H9 (cell line): ENCODE measurements around the gene NCOA1. TPM values are rescaled to one million over a fixed set of nuclear protein-coding genes. Genes with fewer than 3 reads are reported as not detected.

ENCODE experiments used
- DNase-seq: peaks from one replicate; pipeline ENCODE4 v3.0.0-alpha.2; 2017
- H2AFZ ChIP-seq: one replicate; pipeline ENCODE4 v1.6.1; 2013; ENCODE audit warnings: mild to moderate bottlenecking, low read length, control low read depth, moderate library complexity
- H2AK5ac ChIP-seq: 2 replicates; pipeline ENCODE4 v1.6.1; 2013; ENCODE audit warnings: low read length, control low read depth, mixed read lengths; ENCODE audit not compliant: insufficient read length
- H2BK120ac ChIP-seq: one replicate; pipeline ENCODE4 v1.6.1; 2013; ENCODE audit warnings: low read depth, mild to moderate bottlenecking, low read length, control low read depth, inconsistent platforms; ENCODE audit not compliant: poor library complexity, severe bottlenecking
- H2BK12ac ChIP-seq: 2 replicates; pipeline ENCODE4 v1.6.1; 2013; ENCODE audit warnings: low read length, control low read depth, mixed read lengths, low read depth; ENCODE audit not compliant: insufficient read length
- H2BK15ac ChIP-seq: 2 replicates; pipeline ENCODE4 v1.6.1; 2013; ENCODE audit warnings: low read depth, low read length, control low read depth
- H2BK20ac ChIP-seq: one replicate; pipeline ENCODE4 v1.6.1; 2013; ENCODE audit warnings: low read depth, mild to moderate bottlenecking, low read length, control low read depth, inconsistent platforms; ENCODE audit not compliant: poor library complexity, severe bottlenecking
- H2BK5ac ChIP-seq: 2 replicates; pipeline ENCODE4 v1.6.1; 2013; ENCODE audit warnings: low read length, control low read depth, mixed read lengths; ENCODE audit not compliant: insufficient read length
- H3K14ac ChIP-seq: 2 replicates; pipeline ENCODE4 v1.6.1; 2013; ENCODE audit warnings: low read length, control low read depth; ENCODE audit not compliant: insufficient read depth
- H3K18ac ChIP-seq: 2 replicates; pipeline ENCODE4 v1.6.1; 2013; ENCODE audit warnings: low read depth, mild to moderate bottlenecking, mixed read lengths, low read length, control low read depth; ENCODE audit not compliant: insufficient read length
- H3K23ac ChIP-seq: 2 replicates; pipeline ENCODE4 v1.6.1; 2013; ENCODE audit warnings: low read length, control low read depth, mixed read lengths, low read depth; ENCODE audit not compliant: insufficient read length
- H3K23me2 ChIP-seq: 2 replicates; pipeline ENCODE4 v1.6.1; 2013; ENCODE audit warnings: low read depth, mild to moderate bottlenecking, mixed read lengths, low read length, control low read depth; ENCODE audit not compliant: insufficient read length, poor library complexity, severe bottlenecking
- H3K27ac ChIP-seq: 2 replicates; pipeline ENCODE4 v1.5.1; 2013; ENCODE audit warnings: low read length, control low read depth, mixed read lengths, low read depth; ENCODE audit not compliant: insufficient read length
- H3K27me3 ChIP-seq: 2 replicates; pipeline ENCODE4 v1.6.1; 2013; ENCODE audit warnings: low read length, control low read depth, inconsistent platforms; ENCODE audit not compliant: insufficient read depth
- H3K4ac ChIP-seq: 2 replicates; pipeline ENCODE4 v1.6.1; 2013; ENCODE audit warnings: low read depth, mild to moderate bottlenecking, control low read depth, inconsistent platforms, low read length, moderate library complexity
- H3K4me1 ChIP-seq: 2 replicates; pipeline ENCODE4 v1.6.1; 2013; ENCODE audit warnings: low read length, control low read depth, inconsistent platforms; ENCODE audit not compliant: insufficient read depth
- H3K4me2 ChIP-seq: 2 replicates; pipeline ENCODE4 v1.6.1; 2013; ENCODE audit warnings: low read length, control low read depth, mixed read lengths; ENCODE audit not compliant: insufficient read length, insufficient read depth
- H3K56ac ChIP-seq: 2 replicates; pipeline ENCODE4 v1.6.1; 2013; ENCODE audit warnings: low read depth, mild to moderate bottlenecking, mixed read lengths, low read length, control low read depth; ENCODE audit not compliant: insufficient read length
- H3K79me1 ChIP-seq: 2 replicates; pipeline ENCODE4 v1.6.1; 2013; ENCODE audit warnings: low read depth, mild to moderate bottlenecking, moderate library complexity, low read length, control low read depth, inconsistent platforms; ENCODE audit not compliant: insufficient read depth, poor library complexity, severe bottlenecking
- H3K79me2 ChIP-seq: 2 replicates; pipeline ENCODE4 v1.6.1; 2013; ENCODE audit warnings: low read length, control low read depth, inconsistent platforms; ENCODE audit not compliant: insufficient read depth
- H3K9ac ChIP-seq: 2 replicates; pipeline ENCODE4 v1.6.1; 2013; ENCODE audit warnings: low read length, control low read depth, mixed read lengths; ENCODE audit not compliant: insufficient read length; ENCODE audit errors: extremely low read depth
- H3K9me3 ChIP-seq: one replicate; pipeline ENCODE4 v1.6.1; 2013; ENCODE audit warnings: low read depth, low read length, inconsistent platforms; ENCODE audit not compliant: control insufficient read depth
- H3T11ph ChIP-seq: one replicate; pipeline ENCODE4 v1.6.1; 2013; ENCODE audit warnings: mild to moderate bottlenecking, low read length, control low read depth, inconsistent platforms
- H4K20me1 ChIP-seq: one replicate; pipeline ENCODE4 v1.6.1; 2013; ENCODE audit not compliant: control insufficient read depth, insufficient read length, insufficient read depth
- H4K5ac ChIP-seq: 2 replicates; pipeline ENCODE4 v1.6.1; 2013; ENCODE audit warnings: low read depth, mild to moderate bottlenecking, mixed read lengths, low read length, control low read depth; ENCODE audit not compliant: insufficient read length
- H4K8ac ChIP-seq: replicated peaks from 2 replicates; pipeline ENCODE4 v1.6.1; 2013; ENCODE audit warnings: low read length, control low read depth, mixed read lengths, low read depth; ENCODE audit not compliant: insufficient read length
- H4K91ac ChIP-seq: 2 replicates; pipeline ENCODE4 v1.6.1; 2013; ENCODE audit warnings: low read depth, mild to moderate bottlenecking, moderate library complexity, mixed read lengths, low read length, control low read depth; ENCODE audit not compliant: insufficient read length
- H3K27ac Mint-ChIP-seq, 3 experiments: 2 replicates in 2 of 3; 3 replicates in 1 of 3; pipeline ENCODE4 v1.8.0; 2020 to 2021; ENCODE audit warnings: mixed read lengths in 3 of 3, mild to moderate bottlenecking in 1 of 3, moderate library complexity in 1 of 3
- H3K27me3 Mint-ChIP-seq: 2 replicates; pipeline ENCODE4 v1.8.0; 2021; ENCODE audit warnings: low read depth, mild to moderate bottlenecking, moderate library complexity, mixed read lengths
- H3K36me3 Mint-ChIP-seq, 3 experiments: 2 replicates in 2 of 3; 3 replicates in 1 of 3; pipeline ENCODE4 v1.8.0; 2020 to 2021; ENCODE audit warnings: low read depth in 3 of 3, mixed read lengths in 3 of 3; ENCODE audit not compliant: insufficient read depth in 1 of 3
- H3K4me1 Mint-ChIP-seq, 2 experiments: 2 replicates each; pipeline ENCODE4 v1.8.0; 2020; ENCODE audit warnings: mixed read lengths in 2 of 2
- H3K4me3 Mint-ChIP-seq, 2 experiments: 2 replicates in 1 of 2; 3 replicates in 1 of 2; pipeline ENCODE4 v1.8.0; 2020 to 2021; ENCODE audit warnings: mild to moderate bottlenecking in 2 of 2, mixed read lengths in 2 of 2, moderate library complexity in 1 of 2
- H3K9me3 Mint-ChIP-seq, 2 experiments: 2 replicates in 1 of 2; 3 replicates in 1 of 2; pipeline ENCODE4 v1.8.0; 2020; ENCODE audit warnings: mild to moderate bottlenecking in 2 of 2, mixed read lengths in 2 of 2, moderate library complexity in 1 of 2
- WGBS: extraction: QIAGEN DNeasy Blood & Tissue Kit; methylation state at CpG from one replicate; pipeline ENCODE4 v1.1.7; 2013; ENCODE audit warnings: missing lambda C conversion rate, low lambda C conversion rate, mixed read lengths; ENCODE audit not compliant: insufficient read length; ENCODE audit errors: extremely low coverage; 5-methylcytosine and 5-hydroxymethylcytosine counted together
- total RNA-seq: library from RNA; stranded (reverse); gene quantifications from 2 replicates; pipeline ENCODE4 v1.2.1, GENCODE V29; 2021
- TF ChIP-seq, protein P1 (sequence below): fragments of 200-600 bp; sonication (generic); conservative IDR thresholded peaks from 3 replicates; pipeline ENCODE4 v1.8.0; 2021; ENCODE audit warnings: antibody characterized with exemption, mild to moderate bottlenecking

The NCOA1 gene
- total RNA-seq, 1 experiment from 2014 or later = 14.8 TPM

DNA sequence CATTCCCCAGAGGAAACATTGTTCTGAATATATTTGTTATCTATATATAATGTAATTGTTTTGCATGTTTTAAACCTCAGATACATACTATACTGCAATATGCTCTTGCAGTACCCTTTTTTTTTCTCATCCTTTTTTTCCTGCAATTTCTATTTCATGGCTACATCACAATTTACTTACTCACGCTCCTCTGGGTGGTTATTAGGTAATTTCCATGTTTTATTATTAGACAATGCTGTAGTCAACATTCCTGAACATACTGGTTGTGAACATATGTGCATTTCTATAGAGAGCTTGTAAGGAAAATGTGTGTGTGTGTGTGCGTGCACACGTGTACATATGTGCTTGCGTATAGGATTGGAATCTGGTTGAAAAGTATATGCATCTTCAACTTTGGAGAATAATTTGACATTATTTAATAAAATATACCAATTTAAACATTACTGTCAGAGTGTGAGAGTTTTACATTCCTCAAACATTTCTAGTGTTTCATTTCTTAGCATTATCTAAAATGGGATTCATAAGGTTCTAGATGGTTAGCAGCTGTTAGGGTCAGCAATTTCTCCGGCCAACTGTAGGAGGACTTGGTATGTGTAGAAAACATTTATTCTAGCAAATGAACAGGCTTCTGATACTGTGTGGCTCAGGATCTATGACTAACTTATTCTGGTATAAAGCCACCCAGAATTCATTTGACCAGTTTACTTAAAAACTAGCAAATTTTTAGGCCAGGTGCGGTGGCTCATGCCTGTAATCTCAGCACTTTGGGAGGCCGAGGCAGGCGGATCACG lies 22.4 kb downstream of the NCOA1 start:
- Histone ChIP-seq H2BK20ac (no peak overlapping the region), H3K9ac (no peak overlapping the region), H3K18ac (no peak overlapping the region), H3K27ac (no peak overlapping the region), H2BK12ac (no peak overlapping the region), H3K79me1 (no peaks in the 10 kb centered on the region), H3K23me2 (no peaks in the 10 kb centered on the region), H3K27me3 (no peaks in the 10 kb centered on the region), H2BK15ac (no peak overlapping the region), H3T11ph (no peak overlapping the region), H3K79me2 (no peaks in the 10 kb centered on the region), H3K4ac (no peak overlapping the region), H3K4me1 (no peaks in the 10 kb centered on the region; the same call in 1 of the 2 replicates), H3K56ac (no peak overlapping the region), H2AK5ac (no peak overlapping the region), H2BK5ac (no peak overlapping the region), H3K9me3 (no peaks in the 10 kb centered on the region), H4K20me1 (no peaks in the 10 kb centered on the region), H3K14ac (no peak overlapping the region), H4K8ac (no peak overlapping the region), H3K4me2 (no peak overlapping the region), H2AFZ (no peak overlapping the region), H2BK120ac (no peak overlapping the region), H4K91ac (no peak overlapping the region), H4K5ac (no peak overlapping the region), H3K23ac (no peak overlapping the region)
- H3K9me3 Mint-ChIP-seq = no peaks in the 10 kb centered on the region
- DNase-seq = no peak
- WGBS = no CpG with 5 or more reads among the region's 9 CpGs
- TF ChIP-seq, protein P1, sequence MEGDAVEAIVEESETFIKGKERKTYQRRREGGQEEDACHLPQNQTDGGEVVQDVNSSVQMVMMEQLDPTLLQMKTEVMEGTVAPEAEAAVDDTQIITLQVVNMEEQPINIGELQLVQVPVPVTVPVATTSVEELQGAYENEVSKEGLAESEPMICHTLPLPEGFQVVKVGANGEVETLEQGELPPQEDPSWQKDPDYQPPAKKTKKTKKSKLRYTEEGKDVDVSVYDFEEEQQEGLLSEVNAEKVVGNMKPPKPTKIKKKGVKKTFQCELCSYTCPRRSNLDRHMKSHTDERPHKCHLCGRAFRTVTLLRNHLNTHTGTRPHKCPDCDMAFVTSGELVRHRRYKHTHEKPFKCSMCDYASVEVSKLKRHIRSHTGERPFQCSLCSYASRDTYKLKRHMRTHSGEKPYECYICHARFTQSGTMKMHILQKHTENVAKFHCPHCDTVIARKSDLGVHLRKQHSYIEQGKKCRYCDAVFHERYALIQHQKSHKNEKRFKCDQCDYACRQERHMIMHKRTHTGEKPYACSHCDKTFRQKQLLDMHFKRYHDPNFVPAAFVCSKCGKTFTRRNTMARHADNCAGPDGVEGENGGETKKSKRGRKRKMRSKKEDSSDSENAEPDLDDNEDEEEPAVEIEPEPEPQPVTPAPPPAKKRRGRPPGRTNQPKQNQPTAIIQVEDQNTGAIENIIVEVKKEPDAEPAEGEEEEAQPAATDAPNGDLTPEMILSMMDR = no peak
- no peaks in the 10 kb centered on the region for H3K27me3 Mint-ChIP-seq
- no peak overlapping the region for H3K4me3 Mint-ChIP-seq
- no peaks in the 10 kb centered on the region for H3K36me3 Mint-ChIP-seq
- peaks cover 3% of the 10 kb centered on the region in 2 experiments for H3K4me1 Mint-ChIP-seq
- no peak overlapping the region for H3K27ac Mint-ChIP-seq
